Smooth muscle cell (in vitro differentiated cells): ENCODE data around the gene ZSCAN32. TPM values are rescaled to one million over a fixed set of nuclear protein-coding genes. Genes with fewer than 3 reads are reported as not detected.

ENCODE experiments used
- DNase-seq: peaks from one replicate; lab custom pipeline; 2025; ENCODE audit not compliant: unreplicated experiment; lab: John Stamatoyannopoulos, UW
- H2AFZ ChIP-seq: fragments of 200-600 bp; sonication (generic); 2 replicates; pipeline ENCODE4 v1.6.0; 2016; ENCODE audit warnings: antibody characterized with exemption, low read depth, mild to moderate bottlenecking
- H3F3A ChIP-seq: fragments of 200-600 bp; sonication (generic); 2 replicates; pipeline ENCODE4 v1.6.0; 2017; ENCODE audit warnings: antibody characterized with exemption, low read depth
- H3K27ac ChIP-seq: fragments of 200-600 bp; sonication (generic); 2 replicates; pipeline ENCODE4 v1.5.1; 2016; ENCODE audit warnings: low read depth, mild to moderate bottlenecking
- H3K27me3 ChIP-seq: fragments of 200-600 bp; sonication (generic); 2 replicates; pipeline ENCODE4 v1.6.1; 2016; ENCODE audit warnings: low read depth, mild to moderate bottlenecking
- H3K36me3 ChIP-seq: fragments of 200-600 bp; sonication (generic); 2 replicates; pipeline ENCODE4 v1.5.1; 2016; ENCODE audit warnings: low read depth
- H3K4me1 ChIP-seq: fragments of 200-600 bp; sonication (generic); 2 replicates; pipeline ENCODE4 v1.5.1; 2016; ENCODE audit warnings: low read depth
- H3K4me2 ChIP-seq: fragments of 200-600 bp; sonication (generic); 2 replicates; pipeline ENCODE4 v1.6.0; 2016; ENCODE audit warnings: mild to moderate bottlenecking
- H3K4me3 ChIP-seq: fragments of 200-600 bp; sonication (generic); 2 replicates; pipeline ENCODE4 v1.5.1; 2016; ENCODE audit warnings: mild to moderate bottlenecking
- H3K79me2 ChIP-seq: fragments of 200-600 bp; sonication (generic); 2 replicates; pipeline ENCODE4 v1.6.0; 2016; ENCODE audit warnings: low read depth, mild to moderate bottlenecking
- H3K9ac ChIP-seq: fragments of 200-600 bp; sonication (generic); 2 replicates; pipeline ENCODE4 v1.6.0; 2016; ENCODE audit warnings: low read depth
- H3K9me3 ChIP-seq: fragments of 200-600 bp; sonication (generic); replicated peaks from 2 replicates; pipeline ENCODE4 v1.5.1; 2016; ENCODE audit warnings: low read depth
- H4K20me1 ChIP-seq: fragments of 200-600 bp; sonication (generic); 2 replicates; pipeline ENCODE4 v1.6.0; 2016; ENCODE audit warnings: low read depth
- CTCF ChIP-seq: fragments of 200-600 bp; sonication (generic); IDR thresholded peaks from 2 replicates; pipeline ENCODE4 v1.5.1; 2017; ENCODE audit warnings: borderline replicate concordance, mild to moderate bottlenecking, antibody characterized with exemption; ENCODE audit not compliant: insufficient read depth, poor library complexity, severe bottlenecking
- WGBS: methylation state at CpG from one replicate; pipeline ENCODE4 v1.1.7; 2016; ENCODE audit warnings: low lambda C conversion rate; 5-methylcytosine and 5-hydroxymethylcytosine counted together
- polyA plus RNA-seq: library from polyadenylated mRNA; unstranded; fragments of >200 nt; fragmentation: Nextera tagmentation; extraction: Ambion mirVana; gene quantifications from 2 replicates; pipeline ENCODE4 v1.2.1, GENCODE V29; 2016
- total RNA-seq: library from RNA; depleted of rRNA; stranded (reverse); fragments of >200 nt; gene quantifications from 2 replicates; pipeline ENCODE4 v1.2.3, GENCODE V29; 2014

The ZSCAN32 gene
- total and polyA plus RNA-seq, 2 experiments from 2014 or later = 7.4 to 13.5 TPM

- Histone ChIP-seq H2AFZ (no peak overlapping the region), H3K4me1 (no peaks in the 10 kb centered on the region), H3K4me3 (no peak overlapping the region), H3K27ac (no peak overlapping the region), H3F3A (no peaks in the 10 kb centered on the region), H3K9ac (no peak overlapping the region), H4K20me1 (no peaks in the 10 kb centered on the region), H3K4me2 (no peak overlapping the region), H3K27me3 (no peaks in the 10 kb centered on the region), H3K36me3 (no peaks in the 10 kb centered on the region), H3K9me3 (peaks cover 10% of the 10 kb centered on the region), H3K79me2 (no peaks in the 10 kb centered on the region)
- DNase-seq = no peak
- no peak for TF ChIP-seq CTCF
- 83% methylated on average over 5 of the region's 5 CpGs for WGBS
Observed at GRCh38 chr16:3375680-3376079, 25.1 kb downstream of the ZSCAN32 start.

GRCh38 chr16:3369073-3369472 lies 31.7 kb downstream of the ZSCAN32 start:
- Histone ChIP-seq H4K20me1 (no peaks in the 10 kb centered on the region), H3K9me3 (no peaks in the 10 kb centered on the region), H3K4me3 (no peak overlapping the region), H3K27me3 (no peaks in the 10 kb centered on the region), H3F3A (no peaks in the 10 kb centered on the region), H3K4me2 (no peak overlapping the region), H3K79me2 (no peaks in the 10 kb centered on the region), H3K4me1 (no peaks in the 10 kb centered on the region), H3K36me3 (no peaks in the 10 kb centered on the region), H3K9ac (no peak overlapping the region), H2AFZ (no peak overlapping the region), H3K27ac (no peak overlapping the region)
- DNase-seq = no peak
- TF ChIP-seq CTCF = no peak
- 94% methylated on average over 11 of the region's 11 CpGs for WGBS

GRCh38 chr16:3364774-3365427 lies 35.9 kb downstream of the ZSCAN32 start:
- Histone ChIP-seq H3K27ac (no peak overlapping the region), H3K9ac (no peak overlapping the region), H3K27me3 (no peaks in the 10 kb centered on the region), H3K4me3 (no peak overlapping the region), H3K79me2 (no peaks in the 10 kb centered on the region), H3K9me3 (no peaks in the 10 kb centered on the region), H3F3A (no peaks in the 10 kb centered on the region), H3K36me3 (no peaks in the 10 kb centered on the region), H2AFZ (no peak overlapping the region), H3K4me2 (no peak overlapping the region), H3K4me1 (no peaks in the 10 kb centered on the region), H4K20me1 (no peaks in the 10 kb centered on the region)
- TF ChIP-seq CTCF = no peak
- DNase-seq = no peak
- 91% methylated on average over 42 of the region's 42 CpGs for WGBS

GRCh38 chr16:3363793-3364192 lies 37.0 kb downstream of the ZSCAN32 start:
- TF ChIP-seq CTCF = no peak
- Histone ChIP-seq H3K79me2 (no peaks in the 10 kb centered on the region), H3K9me3 (no peaks in the 10 kb centered on the region), H3K4me1 (no peaks in the 10 kb centered on the region), H3F3A (no peaks in the 10 kb centered on the region), H3K4me2 (no peak overlapping the region), H3K27ac (no peak overlapping the region), H3K9ac (no peak overlapping the region), H3K4me3 (no peak overlapping the region), H4K20me1 (no peaks in the 10 kb centered on the region), H3K27me3 (no peaks in the 10 kb centered on the region), H2AFZ (no peak overlapping the region), H3K36me3 (no peaks in the 10 kb centered on the region)
- no peak for DNase-seq
- 83% methylated on average over 7 of the region's 7 CpGs for WGBS
